Left renal cortex interstitium (tissue), 4 donors: Measurements from ENCODE around the gene IL15. TPM values are rescaled to one million over a fixed set of nuclear protein-coding genes. Genes with fewer than 3 reads are reported as not detected.
A peak's percentile ranks its signal among the peaks of the same experiment; 100 is the strongest.
"Not testable (repeated sequence)": the region's sequence is repeated elsewhere in the genome, so short reads cannot be mapped to it uniquely, and the experiment has no call there.

Experiments
- DNase-seq, 4 donors: peaks; one replicate each; pipeline ENCODE4 v3.0.0-alpha.2; 2013; ENCODE audit warnings: low read depth in 4 of 4, low spot score in 2 of 4, missing footprints in 1 of 4
- polyA plus RNA-seq, 4 donors: library from polyadenylated mRNA; unstranded; fragments of 120-200 nt; gene quantifications; one replicate each; pipeline ENCODE4 v1.2.1, GENCODE V29; 2013; ENCODE audit not compliant: insufficient read length in 4 of 4

IL15 gene
- polyA plus RNA-seq, 4 donors, result 1.4 to 2.5 (median 1.9) TPM

DNA sequence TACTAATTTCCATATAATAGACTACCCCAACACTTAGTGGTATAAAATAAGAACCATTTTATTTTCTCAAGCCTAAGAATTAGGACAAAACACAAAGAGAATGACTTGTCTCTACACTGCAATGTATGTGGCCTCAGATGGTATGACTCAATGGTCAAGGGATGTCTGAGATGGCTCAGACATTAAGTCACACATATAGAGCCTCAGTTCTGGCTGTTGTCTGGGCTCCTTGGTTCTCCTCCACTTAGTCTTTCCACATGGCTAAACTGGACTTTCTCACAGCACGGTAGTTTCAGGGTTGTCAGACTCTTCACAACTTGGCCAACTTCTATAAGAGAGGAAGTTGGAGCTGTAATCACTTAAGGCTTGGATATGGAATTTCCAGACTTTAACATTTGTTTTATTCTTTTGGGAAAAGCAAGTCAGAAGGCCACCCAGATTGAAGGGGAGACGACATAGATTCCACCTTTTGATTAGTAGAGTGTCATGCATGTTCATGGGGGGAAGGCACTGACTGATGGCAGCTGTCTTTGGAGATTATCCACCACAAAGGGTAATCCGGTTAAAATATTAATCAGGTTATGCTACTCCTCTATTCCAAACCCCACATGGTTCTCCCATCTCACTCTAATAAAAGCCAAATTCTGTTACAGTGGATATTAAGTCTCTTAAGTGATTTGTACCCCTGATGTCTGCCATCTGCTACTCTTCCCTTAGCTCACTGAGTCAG, 9.4 kb downstream of the IL15 start:
- no peak for DNase-seq

DNA sequence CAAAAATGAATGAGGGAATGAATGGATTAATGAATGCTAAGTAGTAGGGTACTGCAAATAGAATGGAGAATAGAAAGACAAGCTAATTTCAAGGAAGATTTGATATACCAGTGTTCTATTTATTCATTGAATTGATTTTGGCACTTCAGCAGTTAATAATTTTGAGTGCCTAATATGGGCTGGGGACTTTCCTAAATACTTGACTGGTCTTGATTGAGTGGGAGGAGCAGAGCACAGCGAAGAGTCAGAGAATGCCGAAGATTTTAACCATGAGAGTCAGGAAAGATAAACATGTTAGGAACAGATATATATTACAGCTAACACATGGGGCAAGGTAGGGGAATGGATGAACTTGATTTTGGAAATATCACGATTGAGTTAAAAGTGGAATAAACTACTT, 10.6 kb downstream of the IL15 start:
- no peak for DNase-seq

DNA sequence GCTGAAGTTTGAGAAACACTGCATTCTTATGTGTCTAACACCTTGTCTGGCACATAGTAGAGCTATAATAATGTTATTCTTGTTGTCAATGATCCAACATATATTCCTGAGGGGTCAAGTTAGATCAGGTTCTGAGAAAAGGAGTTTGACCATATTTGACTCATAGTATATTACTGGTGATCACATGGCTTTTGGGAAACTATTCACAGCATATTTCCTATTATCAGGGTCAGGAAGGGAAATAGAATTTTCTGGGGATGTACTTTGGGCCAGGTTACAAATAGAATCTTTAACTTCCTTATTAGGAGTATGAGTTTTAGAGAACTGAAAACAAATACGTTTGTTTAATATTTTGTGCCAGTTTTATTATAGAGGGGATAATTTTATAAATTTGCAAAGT, 11.6 kb downstream of the IL15 start:
- DNase-seq, result no peak

DNA sequence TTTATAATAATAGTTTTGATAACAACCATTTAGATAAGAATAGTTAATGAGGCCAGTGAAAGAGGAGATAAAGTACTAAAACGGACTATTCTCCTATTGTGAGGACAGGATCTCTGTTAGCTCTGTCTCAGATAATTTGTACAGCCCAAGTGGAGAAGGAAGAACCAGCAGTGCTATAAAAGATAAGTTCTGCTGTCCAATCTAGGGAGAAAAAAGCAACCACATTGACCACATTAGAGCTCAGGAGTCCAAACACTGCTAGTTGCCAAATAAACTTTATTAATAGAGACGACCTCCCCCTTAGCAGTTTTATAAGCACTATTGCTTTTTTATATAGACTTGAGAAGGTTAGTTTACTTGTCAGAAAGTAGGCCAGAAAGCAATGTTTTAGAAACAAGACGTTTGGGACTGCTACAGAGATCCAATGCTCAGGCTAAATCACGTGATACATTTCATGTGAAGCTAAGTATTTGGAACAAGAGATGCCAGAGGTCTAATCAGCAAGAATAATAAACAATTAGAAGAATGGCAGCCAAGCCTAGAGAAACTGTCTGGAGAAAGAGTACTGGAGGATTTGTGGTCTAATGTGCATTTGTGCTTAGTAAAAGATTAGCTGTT, 15.9 kb downstream of the IL15 start:
- peak in 1 of 4 donors; percentile 9 for DNase-seq

DNA sequence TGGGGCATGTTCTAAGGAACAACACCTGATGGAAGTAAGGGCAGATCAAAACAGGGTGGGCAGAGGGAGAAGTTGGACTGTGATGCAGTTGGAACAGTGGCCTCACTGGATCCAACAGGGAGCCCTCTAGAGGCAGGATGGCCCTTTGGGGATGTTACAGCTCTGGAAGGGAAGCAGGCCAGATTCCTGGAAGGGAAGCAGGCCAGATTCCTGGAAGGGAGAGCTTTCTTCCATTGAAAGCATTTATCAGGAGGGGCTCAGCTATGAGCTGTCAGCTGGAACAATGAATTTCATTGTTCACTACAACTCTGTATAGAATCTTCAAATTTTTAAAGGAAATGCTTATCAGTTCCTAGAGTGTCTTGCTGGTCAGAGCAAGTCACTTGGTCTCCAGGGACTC, 17.7 kb downstream of the IL15 start:
- DNase-seq, result peak in 1 of 4 donors; percentile 7

DNA sequence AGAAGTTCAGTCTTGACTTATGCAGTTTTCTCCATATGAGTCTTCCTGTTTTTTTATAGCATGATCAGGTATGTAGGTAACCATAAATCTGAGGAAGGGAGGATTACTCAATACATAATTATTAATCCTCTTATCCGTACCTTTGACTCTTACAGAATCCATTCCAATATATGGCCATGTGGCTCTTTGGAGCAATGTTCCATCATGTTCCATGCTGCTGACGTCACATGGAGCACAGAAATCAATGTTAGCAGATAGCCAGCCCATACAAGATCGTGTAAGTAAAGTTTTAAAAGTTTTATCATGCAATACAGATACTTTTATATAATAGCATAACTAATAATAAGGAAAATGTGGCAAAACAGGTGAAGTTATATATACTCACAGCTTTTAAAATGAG, 19.6 kb downstream of the IL15 start:
- no peak for DNase-seq

DNA sequence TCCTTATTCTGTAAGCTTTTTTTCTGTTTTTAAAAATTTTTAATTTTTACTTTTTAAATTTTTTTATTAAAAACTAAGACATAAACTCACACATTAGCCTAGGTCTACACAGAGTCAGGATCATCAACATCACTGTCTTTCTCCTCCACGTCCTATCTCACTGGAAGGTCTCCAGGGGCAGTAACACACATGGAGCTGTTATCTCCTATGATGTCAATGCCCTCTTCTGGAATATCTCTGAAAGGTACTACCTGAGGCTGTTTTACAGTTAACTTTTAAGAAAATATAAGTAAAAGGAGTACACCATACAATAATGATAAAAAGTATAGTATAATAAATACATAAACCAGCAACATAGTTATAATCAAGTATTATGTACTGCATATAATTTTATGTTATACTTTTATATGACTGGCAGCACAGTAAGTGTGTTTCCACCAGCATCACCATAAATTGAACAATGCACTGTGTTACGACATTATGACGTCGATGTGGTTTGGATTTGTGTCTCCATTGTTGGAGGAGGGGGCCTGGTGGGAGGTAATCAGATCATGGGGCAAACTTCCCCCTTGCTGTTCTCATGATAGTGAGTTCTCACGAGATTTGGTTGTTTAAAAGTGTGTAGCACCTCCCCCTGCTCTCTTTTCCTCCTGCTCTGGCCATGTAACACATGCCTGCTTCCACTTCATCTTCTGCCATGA, 21.3 kb downstream of the IL15 start:
- no peak for DNase-seq

DNA sequence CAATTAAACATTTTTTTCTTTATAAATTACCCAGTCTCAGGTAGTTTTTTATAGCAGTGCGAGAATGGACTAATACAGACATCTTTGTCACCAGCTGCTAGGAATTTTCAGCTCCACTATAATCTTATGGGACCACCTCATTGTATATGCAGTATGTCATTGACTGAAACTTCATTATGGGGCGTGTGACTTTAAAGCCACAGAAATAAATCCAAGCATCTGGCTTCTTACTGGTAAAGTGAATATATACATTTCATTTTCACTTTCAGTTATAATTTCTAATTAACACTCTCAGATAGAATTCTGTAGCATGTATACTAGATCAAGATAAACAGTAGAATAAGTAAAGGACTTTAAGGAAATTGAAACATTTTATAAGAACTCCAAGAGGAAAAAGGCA, 21.9 kb downstream of the IL15 start:
- DNase-seq, result no peak

DNA sequence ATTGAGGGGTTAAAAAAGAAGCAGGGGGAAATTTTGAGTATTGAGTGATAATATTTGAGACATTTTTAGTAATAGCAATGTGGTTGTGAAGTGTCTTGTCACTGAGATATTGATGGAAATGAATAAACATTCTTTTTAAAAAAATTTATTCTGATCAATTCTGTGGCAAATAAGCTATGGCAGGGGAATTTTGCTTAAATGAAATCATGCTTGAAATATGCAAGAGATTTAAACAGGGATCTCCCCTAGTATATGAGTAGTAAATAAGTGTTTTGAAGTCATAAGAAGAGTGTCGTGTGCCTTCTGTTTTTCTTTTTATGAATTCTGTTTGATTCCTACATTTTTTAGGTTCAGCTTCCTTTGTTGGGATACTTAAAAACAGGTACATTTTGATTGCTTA, 23.2 kb downstream of the IL15 start:
- no peak for DNase-seq

DNA sequence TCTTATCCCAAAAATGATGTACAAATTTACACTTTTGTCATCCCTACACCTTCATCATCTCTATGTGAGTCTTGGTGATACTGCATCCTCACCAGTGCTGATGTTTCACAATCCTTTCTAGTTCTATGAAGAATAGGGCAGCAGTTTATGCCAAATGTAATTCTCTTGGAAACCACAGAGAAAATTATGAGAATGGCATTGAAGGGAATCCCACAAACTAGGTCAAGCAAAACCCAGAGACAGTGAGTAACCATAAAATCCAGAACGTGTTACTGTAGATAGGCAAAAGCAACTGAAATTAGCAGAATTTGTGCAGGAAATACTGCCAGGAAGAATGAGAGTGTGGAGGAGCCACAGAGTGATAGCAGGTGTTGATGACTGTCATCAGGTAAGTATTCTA, 24.5 kb downstream of the IL15 start:
- no peak for DNase-seq

DNA sequence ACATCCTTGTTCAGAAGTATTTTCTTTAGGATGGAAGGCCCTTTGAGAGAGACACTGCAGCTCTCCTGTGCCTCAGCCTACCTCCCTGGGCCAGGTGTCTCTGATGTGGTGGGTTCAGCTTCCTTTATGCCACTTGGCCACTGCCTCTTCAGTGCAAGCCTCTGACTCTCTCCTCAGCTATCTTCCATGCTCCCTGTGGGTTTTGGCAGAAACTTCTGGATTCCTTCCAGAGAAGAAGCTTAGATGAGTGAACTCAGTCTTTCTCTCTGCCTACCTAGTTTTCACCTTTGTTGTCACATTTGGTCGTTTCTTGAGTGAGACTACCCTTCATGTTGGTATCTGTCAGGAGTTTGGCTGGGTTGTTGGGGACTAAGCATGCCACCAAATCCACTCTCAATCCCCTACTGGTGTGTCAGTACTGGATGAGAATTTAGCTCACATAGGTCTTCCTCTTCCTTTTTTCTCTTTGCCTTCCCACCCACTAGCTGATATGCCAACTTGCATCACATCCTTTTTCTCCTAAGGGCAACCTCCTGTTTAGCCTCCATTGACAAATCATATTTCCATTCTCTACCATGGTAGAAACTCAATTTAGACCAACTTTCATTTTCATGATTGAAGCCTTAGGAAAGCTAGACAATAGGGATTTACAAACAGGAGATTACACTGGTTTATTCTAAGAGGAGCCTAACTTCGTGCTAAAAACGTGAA, 32.0 kb downstream of the IL15 start:
- DNase-seq, result no peak

DNA sequence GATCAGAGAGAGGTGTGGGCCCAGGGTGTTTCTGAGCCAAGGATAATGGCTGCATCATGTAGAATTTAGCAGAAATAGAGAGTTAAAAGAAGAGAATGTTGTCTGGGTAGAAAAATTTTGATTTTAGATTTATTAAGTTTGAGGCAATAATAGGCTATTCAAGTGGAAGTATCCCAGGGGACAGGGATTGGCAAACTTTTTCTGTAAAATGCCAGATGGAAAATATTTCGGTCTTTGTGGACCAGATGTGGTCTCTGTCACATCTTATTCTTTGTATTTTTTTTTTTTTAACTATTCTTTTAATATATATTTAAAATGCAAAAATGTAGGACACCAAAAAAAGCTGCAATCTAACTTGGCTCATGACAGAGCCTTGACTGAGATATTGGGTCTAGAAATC, 33.1 kb downstream of the IL15 start:
- DNase-seq, result no peak

DNA sequence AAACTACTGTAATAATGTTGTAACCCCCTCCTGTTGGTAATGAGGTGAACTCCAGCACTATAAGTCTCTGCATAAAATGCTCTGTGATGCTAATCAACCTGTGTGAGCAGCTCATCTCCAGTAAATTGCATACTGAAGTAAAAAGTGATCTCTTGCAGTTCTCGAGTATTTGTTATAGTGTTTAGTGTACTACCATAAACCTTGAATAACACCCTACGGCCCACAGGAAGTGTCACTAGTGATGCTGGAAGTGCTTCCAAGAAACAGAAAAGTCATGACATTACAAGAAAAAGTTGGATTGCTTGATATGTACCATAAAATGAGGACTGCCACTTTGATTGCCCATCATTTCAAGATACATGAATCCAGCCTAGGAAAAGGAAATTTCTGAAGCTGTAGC, 39.0 kb downstream of the IL15 start:
- no peak for DNase-seq

DNA sequence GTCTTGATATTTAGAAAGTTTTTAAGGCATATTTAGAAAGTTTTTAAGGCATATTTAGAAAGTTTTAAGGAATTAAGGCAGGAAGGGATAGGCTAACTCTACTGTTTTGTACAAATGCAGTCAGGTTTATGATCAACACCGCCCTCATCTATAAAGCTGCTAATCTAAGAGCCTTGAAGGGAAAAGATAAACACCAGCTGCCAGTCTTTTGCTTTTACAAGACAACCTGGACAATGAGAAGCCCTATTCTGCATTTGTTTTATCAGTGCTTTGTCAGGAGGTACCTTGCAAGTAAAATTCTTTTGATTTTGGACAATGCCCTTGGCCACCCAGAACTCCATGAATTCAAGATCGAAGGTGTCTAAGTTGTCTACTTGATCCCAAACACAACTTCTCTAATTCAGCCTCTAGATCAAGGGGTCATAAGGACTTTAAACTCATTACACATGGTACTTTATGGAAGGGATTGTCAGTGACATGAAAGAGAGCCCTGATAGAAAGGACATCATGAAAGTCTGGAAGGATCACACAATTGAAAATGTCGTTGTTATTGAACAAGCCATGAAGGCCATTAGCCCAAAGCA, 39.8 kb downstream of the IL15 start:
- DNase-seq, result no peak

DNA sequence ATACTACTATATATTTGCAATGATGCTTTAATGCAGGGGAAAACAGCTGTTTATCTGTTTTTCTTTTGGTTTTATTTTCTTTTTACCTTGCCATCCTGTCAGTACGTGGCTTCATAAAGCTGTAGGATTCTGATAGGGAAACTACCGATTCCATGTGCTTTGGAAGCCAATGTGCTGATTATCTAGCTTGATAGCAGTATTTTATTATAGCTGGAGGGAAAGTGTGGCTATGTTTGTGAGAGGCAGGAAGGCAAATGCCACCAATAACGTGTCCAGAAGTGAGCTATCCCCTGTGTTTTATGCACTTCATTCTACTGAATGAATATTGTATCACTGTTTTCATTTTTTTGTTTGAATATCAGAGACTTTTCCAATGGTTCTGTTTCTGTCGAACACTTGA, 43.7 kb downstream of the IL15 start:
- DNase-seq, result no peak

DNA sequence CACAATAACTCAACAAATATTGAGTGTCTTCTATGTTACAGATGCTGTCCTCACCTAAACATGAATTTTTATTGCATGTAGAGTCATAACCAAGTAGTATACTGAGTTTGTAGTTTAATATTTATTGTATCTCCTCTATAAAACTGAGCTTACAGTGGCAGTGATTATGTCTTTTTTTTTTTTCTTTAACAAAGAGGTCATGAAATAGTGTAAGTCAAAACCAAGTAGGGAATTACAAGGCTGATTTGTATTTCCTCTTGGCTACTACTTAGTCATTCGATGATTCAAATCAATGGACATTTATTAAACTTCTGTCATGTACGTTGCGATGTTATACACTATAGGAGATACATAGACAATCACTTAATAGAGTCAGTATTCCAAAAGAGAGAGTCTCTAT, 48.4 kb downstream of the IL15 start:
- DNase-seq, result no peak

DNA sequence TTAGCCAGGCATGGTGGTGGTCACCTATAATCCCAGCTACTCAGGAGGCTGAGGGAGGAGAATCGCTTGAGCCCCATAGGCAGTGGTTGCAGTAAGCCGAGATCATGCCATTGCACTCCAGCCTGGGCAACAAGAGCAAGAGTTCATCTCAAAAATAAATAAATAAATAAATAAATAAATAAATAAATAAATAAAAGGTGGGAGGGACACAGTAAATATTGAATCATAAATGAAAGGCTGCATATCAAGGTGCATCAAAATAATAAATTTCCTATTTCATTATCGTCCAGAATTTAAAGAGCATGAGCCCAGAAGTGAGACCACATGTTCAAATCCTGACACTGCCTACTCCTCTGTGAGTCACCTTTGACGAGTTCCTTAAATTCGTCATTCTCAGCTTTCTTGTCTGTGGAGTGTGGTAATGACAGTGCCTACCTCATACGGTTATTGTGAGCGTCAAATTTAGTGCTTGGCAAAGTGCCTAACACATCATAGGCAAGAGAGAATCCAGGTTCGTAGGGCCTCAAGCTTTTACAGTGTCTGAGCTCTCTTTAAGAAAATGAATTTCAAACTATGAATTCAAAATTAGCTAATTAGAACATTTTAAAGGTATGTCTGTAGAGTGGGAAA, 49.9 kb downstream of the IL15 start:
- DNase-seq, result no peak

DNA sequence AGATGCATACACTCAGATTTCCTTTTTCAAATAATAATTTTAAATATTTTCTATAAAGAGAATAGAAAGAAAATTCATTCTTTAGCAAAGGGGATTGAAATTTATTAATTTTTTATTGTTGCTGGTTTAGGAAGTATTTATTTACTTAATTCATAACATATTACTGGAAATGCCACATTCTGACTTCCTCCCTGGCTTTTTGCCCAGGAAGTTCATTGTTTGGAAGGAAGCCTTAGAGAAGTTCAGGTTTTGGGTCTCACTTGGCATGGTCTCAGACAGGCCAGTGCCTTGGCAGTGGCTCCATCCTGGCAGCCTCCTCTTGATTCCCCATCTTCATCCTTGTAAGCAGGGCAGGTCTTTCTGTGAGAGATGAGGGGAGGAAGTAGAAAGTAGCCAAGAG, 50.5 kb downstream of the IL15 start:
- DNase-seq, result no peak

DNA sequence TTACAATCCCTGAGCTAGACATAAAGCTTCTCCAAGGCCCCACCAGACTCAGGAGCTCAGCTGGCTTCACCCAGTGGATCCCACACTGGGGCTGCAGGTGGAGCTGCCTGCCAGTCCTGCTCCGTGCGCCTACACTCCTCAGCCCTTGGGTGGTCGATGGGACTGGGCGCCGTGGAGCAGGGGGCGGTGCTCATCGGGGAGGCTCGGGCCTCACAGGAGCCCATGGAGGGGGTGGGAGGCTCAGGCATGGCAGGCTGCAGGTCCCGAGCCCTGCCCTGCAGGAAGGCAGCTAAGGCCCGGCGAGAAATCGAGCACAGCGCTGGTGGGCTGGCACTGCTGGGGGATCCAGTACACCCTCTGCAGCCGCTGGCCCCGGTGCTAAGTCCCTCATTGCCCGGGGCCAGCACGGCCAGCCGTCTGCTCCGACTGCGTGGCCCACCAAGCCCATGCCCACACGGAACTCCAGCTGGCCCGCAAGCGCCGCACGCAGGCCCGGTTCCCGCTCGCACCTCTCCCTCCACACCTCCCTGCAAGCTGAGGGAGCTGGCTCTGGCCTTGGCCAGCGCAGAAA, 53.4 kb downstream of the IL15 start:
- DNase-seq, result not testable (repeated sequence)

DNA sequence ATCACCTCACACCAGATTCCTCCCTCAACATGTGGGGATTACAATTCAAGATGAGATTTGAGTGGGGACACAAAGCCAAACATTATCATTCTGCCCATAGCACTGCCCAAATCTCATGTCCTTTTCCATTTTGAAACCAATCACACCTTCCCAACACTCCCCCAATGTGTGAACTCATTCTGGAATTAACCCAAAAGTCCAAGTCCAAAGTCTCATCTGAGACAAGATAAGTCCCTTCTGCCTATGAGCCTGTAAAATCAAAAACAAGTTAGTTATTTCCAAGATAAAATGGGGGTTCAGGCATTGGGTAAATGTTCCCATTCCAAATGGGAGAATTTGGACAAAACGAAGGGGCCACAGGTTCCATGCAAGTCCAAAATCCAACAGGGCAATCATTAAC, 54.9 kb downstream of the IL15 start:
- DNase-seq, result not testable (repeated sequence)
